ENCODE measurements around the gene CSGALNACT2. TPM values are rescaled to one million over a fixed set of nuclear protein-coding genes. Genes with fewer than 3 reads are reported as not detected.

The CSGALNACT2 gene
- total and polyA plus RNA-seq, 12 donors = 4.6 to 12.9 (median 9.6) TPM

DNA sequence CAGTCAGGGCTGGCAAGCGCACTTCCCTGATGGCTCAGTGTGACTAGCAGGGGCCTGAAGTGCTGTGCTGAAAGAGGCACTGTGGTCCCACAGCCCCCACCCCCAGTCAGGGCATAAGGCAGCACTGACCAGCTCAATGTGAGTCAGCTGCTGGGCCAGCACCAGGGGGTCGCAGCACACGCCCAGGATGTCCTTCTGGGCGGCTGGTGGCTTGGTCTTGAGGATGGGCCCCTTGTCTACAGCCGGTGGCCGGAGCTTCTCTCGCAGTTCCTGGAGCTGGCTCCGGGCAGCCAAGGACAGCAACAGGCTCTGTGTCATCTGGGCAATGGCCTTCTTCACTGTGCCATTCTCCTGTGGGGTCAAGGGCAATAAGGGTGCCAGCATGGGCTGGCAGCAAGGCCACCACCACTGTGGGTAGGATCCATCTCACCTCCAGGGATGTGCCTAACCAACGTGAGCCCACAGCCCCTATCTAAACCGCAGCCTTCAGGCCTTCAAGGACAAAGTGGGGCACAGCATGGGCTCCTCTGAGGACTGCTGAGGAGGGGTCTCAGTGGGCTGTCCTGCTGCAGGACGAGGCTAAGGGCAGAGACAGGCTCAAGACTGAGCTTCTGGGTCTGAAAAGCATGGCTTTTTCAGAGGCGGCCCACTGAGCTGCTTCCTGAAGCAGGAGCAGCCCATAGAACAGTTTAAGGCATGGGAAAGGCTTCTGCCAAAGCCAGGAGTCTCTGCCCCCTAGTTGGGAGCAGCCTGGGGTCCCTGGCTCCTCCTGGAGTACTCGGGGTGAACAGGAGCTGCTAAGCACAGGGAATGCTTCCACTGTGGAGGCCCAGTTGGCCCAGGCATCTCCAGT, 62.5 kb downstream of the CSGALNACT2 start:
- WGBS, 2 donors = 88 to 93% methylated on average over 13 of the region's 13 CpGs
- ATAC-seq = no peak

GRCh38 chr10:43201545-43202131, 63.4 kb downstream of the CSGALNACT2 start:
- DNase-seq (peak in 1 of 2 donors; percentile 4), ATAC-seq (no peak)
- Histone ChIP-seq H3K27me3 (peaks cover 0 to 29% (median 13%) of the 10 kb centered on the region in 7 donors), H3K4me1 (peaks cover 0 to 13% (median 8%) of the 10 kb centered on the region in 9 donors), H3K4me3 (peak overlapping the region in 4 of 10 donors; percentile 43 to 57 (median 48)), H3K36me3 (no peaks in the 10 kb centered on the region), H3K9me3 (no peaks in the 10 kb centered on the region), H3K27ac (no peak overlapping the region)
- WGBS, 2 donors = 86 to 89% methylated on average over 11 of the region's 11 CpGs
- intact Hi-C loops (cut with DNase I) = loop anchor here in 2 of 10 donors (10.0 kb wide), 2 partner anchors 143 to 153 kb away; no protein-coding TSS in a partner anchor
- TF ChIP-seq, protein P1, sequence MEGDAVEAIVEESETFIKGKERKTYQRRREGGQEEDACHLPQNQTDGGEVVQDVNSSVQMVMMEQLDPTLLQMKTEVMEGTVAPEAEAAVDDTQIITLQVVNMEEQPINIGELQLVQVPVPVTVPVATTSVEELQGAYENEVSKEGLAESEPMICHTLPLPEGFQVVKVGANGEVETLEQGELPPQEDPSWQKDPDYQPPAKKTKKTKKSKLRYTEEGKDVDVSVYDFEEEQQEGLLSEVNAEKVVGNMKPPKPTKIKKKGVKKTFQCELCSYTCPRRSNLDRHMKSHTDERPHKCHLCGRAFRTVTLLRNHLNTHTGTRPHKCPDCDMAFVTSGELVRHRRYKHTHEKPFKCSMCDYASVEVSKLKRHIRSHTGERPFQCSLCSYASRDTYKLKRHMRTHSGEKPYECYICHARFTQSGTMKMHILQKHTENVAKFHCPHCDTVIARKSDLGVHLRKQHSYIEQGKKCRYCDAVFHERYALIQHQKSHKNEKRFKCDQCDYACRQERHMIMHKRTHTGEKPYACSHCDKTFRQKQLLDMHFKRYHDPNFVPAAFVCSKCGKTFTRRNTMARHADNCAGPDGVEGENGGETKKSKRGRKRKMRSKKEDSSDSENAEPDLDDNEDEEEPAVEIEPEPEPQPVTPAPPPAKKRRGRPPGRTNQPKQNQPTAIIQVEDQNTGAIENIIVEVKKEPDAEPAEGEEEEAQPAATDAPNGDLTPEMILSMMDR (IDR thresholded peaks at IDR 0.05) = no peak

More for the DNA sequence above, 62.5 kb downstream of the CSGALNACT2 start:
- no peak overlapping the region for H3K27ac ChIP-seq
- peaks cover 0 to 29% (median 13%) of the 10 kb centered on the region in 7 donors for H3K27me3 ChIP-seq
- TF ChIP-seq, protein P1 (IDR thresholded peaks at IDR 0.05) = no peak
- H3K4me3 ChIP-seq = no peak overlapping the region
- intact Hi-C loops (cut with DNase I) = loop anchor here in 2 of 10 donors (10.0 kb wide), 2 partner anchors 144 to 154 kb away; no protein-coding TSS in a partner anchor
- no peak for DNase-seq
- peaks cover 0 to 13% (median 8%) of the 10 kb centered on the region in 9 donors for H3K4me1 ChIP-seq
- H3K9me3 ChIP-seq = no peaks in the 10 kb centered on the region
- no peaks in the 10 kb centered on the region for H3K36me3 ChIP-seq

- peaks cover 0 to 29% (median 13%) of the 10 kb centered on the region in 7 donors for H3K27me3 ChIP-seq
- peak in 4 of 8 donors; percentile 8 to 45 (median 29) for ATAC-seq
- H3K36me3 ChIP-seq = no peaks in the 10 kb centered on the region
- no peaks in the 10 kb centered on the region for H3K9me3 ChIP-seq
- no peak for DNase-seq
- H3K4me1 ChIP-seq = peaks cover 0 to 13% (median 8%) of the 10 kb centered on the region in 9 donors
- H3K4me3 ChIP-seq = peak overlapping the region in 9 of 10 donors; percentile 24 to 57 (median 44)
- H3K27ac ChIP-seq = no peak overlapping the region
- intact Hi-C loops (cut with DNase I) = loop anchor here in 2 of 10 donors (10.0 kb wide), 2 partner anchors 143 to 153 kb away; no protein-coding TSS in a partner anchor
- WGBS, 2 donors = 2 to 5% methylated on average over 26 to 29 of the region's 29 CpGs
- TF ChIP-seq, protein P1 (IDR thresholded peaks at IDR 0.05) = peak in 7 of 9 donors; percentile 51 to 70 (median 54)
These were observed 64.0 kb downstream of the CSGALNACT2 start for GRCh38 chr10:43202224-43202656.

Measured in heart right ventricle (tissue), 16 donors.